Adrenal gland (tissue), 12 donors: ENCODE results near the gene STK17A. TPM values are rescaled to one million over a fixed set of nuclear protein-coding genes. Genes with fewer than 3 reads are reported as not detected.

Experiments
- DNase-seq, 7 donors: peaks; one replicate each; pipeline ENCODE4 v3.0.0-alpha.2; 2019 to 2020
- H3K27ac ChIP-seq, 5 donors: fragments of 200-600 bp; sonication (generic) in 4 of 5; 1 replicate in 3 of 5; 2 replicates in 2 of 5; pipeline versions ENCODE4 v1.5.1 to v1.8.0; 2016 to 2020; ENCODE audit warnings: mild to moderate bottlenecking in 1 of 5
- H3K27me3 ChIP-seq: fragments of 200-600 bp; 2 replicates; pipeline ENCODE4 v1.8.0; 2021
- H3K36me3 ChIP-seq, 2 donors: fragments of 200-600 bp; replicated peaks in 1 of 2; 1 replicate in 1 of 2; 2 replicates in 1 of 2; pipeline versions ENCODE4 v1.5.1 to v1.8.0; 2018 to 2022
- H3K4me1 ChIP-seq, 2 donors: fragments of 200-600 bp; replicated peaks in 1 of 2; 1 replicate in 1 of 2; 2 replicates in 1 of 2; pipeline versions ENCODE4 v1.5.1 to v1.8.0; 2018 to 2021
- H3K4me3 ChIP-seq, 4 donors: fragments of 200-600 bp; sonication (generic) in 3 of 4; one replicate each; pipeline ENCODE4 v1.5.1; 2016 to 2018
- H3K9me3 ChIP-seq, 3 donors: fragments of 200-600 bp; sonication (generic) in 1 of 3; replicated peaks in 1 of 3; 1 replicate in 2 of 3; 2 replicates in 1 of 3; pipeline versions ENCODE4 v1.5.1 to v1.8.0; 2016 to 2021
- POLR2A ChIP-seq, 2 donors: fragments of 450-650 bp; IDR thresholded peaks; one replicate each; pipeline ENCODE4 v1.6.1; 2017; ENCODE audit warnings: antibody characterized with exemption in 2 of 2, mild to moderate bottlenecking in 2 of 2, moderate library complexity in 1 of 2
- WGBS, 4 donors: extraction: QIAGEN DNeasy Blood & Tissue Kit in 2 of 4; methylation state at CpG; one replicate each; pipeline versions ENCODE4 v1.1.5 to v1.1.7; 2013 to 2017; 5-methylcytosine and 5-hydroxymethylcytosine counted together
- intact Hi-C, 2 donors: fragments of 100-400 bp; cut with DNase I; formaldehyde crosslinking; loops; one replicate each; pipeline versions ENCODE4 v1.14.1 to v1.15.0; 2022 to 2023
- polyA plus RNA-seq, 3 donors: library from polyadenylated mRNA; stranded (reverse); fragments of 200-250 nt in 2 of 3; fragments of 350-450 nt in 1 of 3; fragmentation: Illumina TruSeq in 1 of 3; extraction: RNeasy Lipid Tissue Mini Kit (QIAGEN cat#74804) in 1 of 3; gene quantifications; one replicate each; pipeline ENCODE4 v1.2.3, GENCODE V29; 2013 to 2014
- total RNA-seq, 9 donors: library from RNA; depleted of rRNA in 4 of 9; stranded (reverse); fragments of >200 nt in 4 of 9; fragments of 120-200 nt in 1 of 9; fragmentation: NEBNext Ultra II Directional in 1 of 9; extraction: Animal tissue kit (Norgen Biotek cat#: 25700) in 1 of 9; gene quantifications; one replicate each; pipeline versions ENCODE4 v1.1.0 to v1.2.4, GENCODE V29; 2013 to 2023
- TF ChIP-seq, protein P1 (sequence below), 6 experiments: fragments of 450-650 bp in 4 of 6; fragments of 200-600 bp in 2 of 6; sonication (generic) in 1 of 6; IDR thresholded peaks; 1 replicate in 5 of 6; 2 replicates in 1 of 6; pipeline versions ENCODE4 v1.5.1 to v1.8.0; 2016 to 2021; ENCODE audit warnings: antibody characterized with exemption in 6 of 6, mild to moderate bottlenecking in 2 of 6, moderate library complexity in 1 of 6
- donor health status: healthy with polysubstance abuse.
- donor health status: Bipolar disorder and iron deficiency.
- donor health status: DM: yes; HTN: yes; CAD: no.
- donor health status: DM: no; HTN: no; CAD: no.
- donor health status: DM: no; HTN: no; CAD: no.
- donor health status: DM: yes; HTN: yes; CAD: no.

Gene STK17A
- total and polyA plus RNA-seq, 12 donors = 7.8 to 46.0 (median 26.2) TPM

GRCh38 chr7:43540471-43540870 lies 42.4 kb upstream of the STK17A start:
- no peaks in the 10 kb centered on the region for H3K27me3 ChIP-seq
- intact Hi-C loops = no loop called here
- no peaks in the 10 kb centered on the region for H3K9me3 ChIP-seq
- H3K4me3 ChIP-seq = no peak overlapping the region
- H3K4me1 ChIP-seq = no peaks in the 10 kb centered on the region
- 86 to 96% (median 86%) methylated on average over 3 of the region's 3 CpGs for WGBS, 4 donors
- H3K27ac ChIP-seq = no peak overlapping the region
- DNase-seq = no peak
- TF ChIP-seq, protein P1, sequence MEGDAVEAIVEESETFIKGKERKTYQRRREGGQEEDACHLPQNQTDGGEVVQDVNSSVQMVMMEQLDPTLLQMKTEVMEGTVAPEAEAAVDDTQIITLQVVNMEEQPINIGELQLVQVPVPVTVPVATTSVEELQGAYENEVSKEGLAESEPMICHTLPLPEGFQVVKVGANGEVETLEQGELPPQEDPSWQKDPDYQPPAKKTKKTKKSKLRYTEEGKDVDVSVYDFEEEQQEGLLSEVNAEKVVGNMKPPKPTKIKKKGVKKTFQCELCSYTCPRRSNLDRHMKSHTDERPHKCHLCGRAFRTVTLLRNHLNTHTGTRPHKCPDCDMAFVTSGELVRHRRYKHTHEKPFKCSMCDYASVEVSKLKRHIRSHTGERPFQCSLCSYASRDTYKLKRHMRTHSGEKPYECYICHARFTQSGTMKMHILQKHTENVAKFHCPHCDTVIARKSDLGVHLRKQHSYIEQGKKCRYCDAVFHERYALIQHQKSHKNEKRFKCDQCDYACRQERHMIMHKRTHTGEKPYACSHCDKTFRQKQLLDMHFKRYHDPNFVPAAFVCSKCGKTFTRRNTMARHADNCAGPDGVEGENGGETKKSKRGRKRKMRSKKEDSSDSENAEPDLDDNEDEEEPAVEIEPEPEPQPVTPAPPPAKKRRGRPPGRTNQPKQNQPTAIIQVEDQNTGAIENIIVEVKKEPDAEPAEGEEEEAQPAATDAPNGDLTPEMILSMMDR (IDR thresholded peaks at IDR 0.05) = no peak
- TF ChIP-seq POLR2A (IDR thresholded peaks at IDR 0.05) = no peak
- no peaks in the 10 kb centered on the region for H3K36me3 ChIP-seq

DNA sequence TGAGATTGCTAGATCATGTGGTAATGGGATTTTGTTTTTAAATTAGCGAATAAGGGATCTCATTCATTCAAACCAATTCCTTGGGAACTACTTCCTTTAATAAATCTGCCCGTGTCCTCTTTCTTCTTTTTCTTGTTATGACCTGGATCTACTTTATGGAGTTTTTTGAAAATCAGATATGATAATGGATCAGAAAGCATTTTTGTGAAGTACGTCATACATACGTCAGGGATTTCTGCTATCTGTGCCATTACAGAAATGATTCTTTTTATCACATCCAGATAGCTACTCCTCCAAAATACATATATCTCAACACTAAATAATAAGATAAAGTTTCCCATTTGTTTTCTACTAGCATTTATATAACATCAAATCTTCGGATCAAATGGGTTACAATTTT lies 40.2 kb upstream of the STK17A start:
- intact Hi-C loops = no loop called here
- TF ChIP-seq, protein P1 (IDR thresholded peaks at IDR 0.05) = no peak
- TF ChIP-seq POLR2A (IDR thresholded peaks at IDR 0.05) = no peak

GRCh38 chr7:43546231-43546630 lies 36.7 kb upstream of the STK17A start:
- no peak for TF ChIP-seq POLR2A (IDR thresholded peaks at IDR 0.05)
- TF ChIP-seq, protein P1 (IDR thresholded peaks at IDR 0.05) = no peak
- intact Hi-C loops = no loop called here
- Histone ChIP-seq H3K36me3 (no peaks in the 10 kb centered on the region), H3K4me3 (no peak overlapping the region), H3K27me3 (no peaks in the 10 kb centered on the region), H3K4me1 (no peaks in the 10 kb centered on the region), H3K9me3 (no peaks in the 10 kb centered on the region), H3K27ac (no peak overlapping the region)
- no peak for DNase-seq

More for the DNA sequence above, 40.2 kb upstream of the STK17A start:
- H3K9me3 ChIP-seq = no peaks in the 10 kb centered on the region
- H3K36me3 ChIP-seq = no peaks in the 10 kb centered on the region
- no peak for DNase-seq
- H3K27ac ChIP-seq = no peak overlapping the region
- H3K4me1 ChIP-seq = no peaks in the 10 kb centered on the region
- H3K4me3 ChIP-seq = no peak overlapping the region
- H3K27me3 ChIP-seq = no peaks in the 10 kb centered on the region
- 74 to 90% (median 85%) methylated on average over 5 of the region's 5 CpGs for WGBS, 4 donors

GRCh38 chr7:43550427-43550826 lies 32.5 kb upstream of the STK17A start:
- no peak for TF ChIP-seq POLR2A (IDR thresholded peaks at IDR 0.05)
- TF ChIP-seq, protein P1 (IDR thresholded peaks at IDR 0.05) = no peak
- intact Hi-C loops = no loop called here
- no peaks in the 10 kb centered on the region for H3K27me3 ChIP-seq

More at GRCh38 chr7:43550427-43550826, 32.5 kb upstream of the STK17A start:
- H3K36me3 ChIP-seq = no peaks in the 10 kb centered on the region
- no peak for DNase-seq
- H3K27ac ChIP-seq = no peak overlapping the region
- H3K4me1 ChIP-seq = no peaks in the 10 kb centered on the region
- no peak overlapping the region for H3K4me3 ChIP-seq
- 95 to 98% (median 96%) methylated on average over 15 to 16 of the region's 16 CpGs for WGBS, 4 donors
- no peaks in the 10 kb centered on the region for H3K9me3 ChIP-seq
